SK-N-SH treated with all-trans-retinoic acid at 6 μM for 48 hours (cell line): ENCODE measurements around the gene CREBBP.
A peak's percentile ranks its signal among the peaks of the same experiment; 100 is the strongest.

ENCODE experiments used
- ATAC-seq: fragments of 200-7000 bp; cut with Tn5 transposase; 3 replicates; pipeline ENCODE4 v1.9.1; 2020; ENCODE audit warnings: mild to moderate bottlenecking, moderate library complexity
- ARNTL ChIP-seq: fragments of 450-650 bp; formaldehyde crosslinking; IDR thresholded peaks from 2 replicates; pipeline ENCODE4 v1.5.0; 2020; ENCODE audit warnings: low read depth, mild to moderate bottlenecking, moderate library complexity, borderline replicate concordance
- BACH2 ChIP-seq: fragments of 250-450 bp; sonication (Bioruptor Pico); IDR thresholded peaks from 2 replicates; pipeline ENCODE4 v1.9.0; 2021; ENCODE audit warnings: mild to moderate bottlenecking, borderline replicate concordance
- CSDC2 ChIP-seq: fragments of 250-450 bp; sonication (Bioruptor Pico); IDR thresholded peaks from 2 replicates; pipeline ENCODE4 v1.5.0; 2020; ENCODE audit warnings: mild to moderate bottlenecking, moderate library complexity
- ESRRG ChIP-seq: fragments of 250-450 bp; sonication (Bioruptor Pico); IDR thresholded peaks from 2 replicates; pipeline ENCODE4 v1.6.1; 2021; ENCODE audit warnings: mild to moderate bottlenecking
- GLIS3 ChIP-seq: fragments of 250-450 bp; sonication (Bioruptor Pico); IDR thresholded peaks from 2 replicates; pipeline ENCODE4 v1.5.0; 2020; ENCODE audit warnings: mild to moderate bottlenecking, moderate library complexity
- OSR1 ChIP-seq: fragments of 250-450 bp; sonication (Bioruptor Pico); IDR thresholded peaks from 2 replicates; pipeline ENCODE4 v1.8.0; 2022; ENCODE audit warnings: moderate library complexity, mild to moderate bottlenecking, inconsistent platforms
- PATZ1 ChIP-seq: fragments of 250-450 bp; sonication (Bioruptor Pico); IDR thresholded peaks from 2 replicates; pipeline ENCODE4 v1.8.0; 2020; ENCODE audit warnings: mild to moderate bottlenecking, moderate library complexity, borderline replicate concordance
- POU6F1 ChIP-seq: fragments of 250-450 bp; sonication (Bioruptor Pico); IDR thresholded peaks from 2 replicates; pipeline ENCODE4 v1.8.0; 2021; ENCODE audit warnings: low read depth, mild to moderate bottlenecking, moderate library complexity, borderline replicate concordance
- SNAI2 ChIP-seq: fragments of 250-450 bp; sonication (Bioruptor Pico); IDR thresholded peaks from 2 replicates; pipeline ENCODE4 v1.5.0; 2020; ENCODE audit warnings: mild to moderate bottlenecking, moderate library complexity
- TCF4 ChIP-seq: fragments of 250-450 bp; sonication (Bioruptor Pico); IDR thresholded peaks from 2 replicates; pipeline ENCODE4 v1.8.0; 2021; ENCODE audit warnings: mild to moderate bottlenecking, moderate library complexity, borderline replicate concordance
- TOX ChIP-seq: fragments of 250-450 bp; sonication (Bioruptor Pico); IDR thresholded peaks from 2 replicates; pipeline ENCODE4 v1.8.0; 2021; ENCODE audit warnings: mild to moderate bottlenecking, moderate library complexity, borderline replicate concordance
- ZC3H10 ChIP-seq: fragments of 250-450 bp; sonication (Bioruptor Pico); IDR thresholded peaks from 2 replicates; pipeline ENCODE4 v1.5.1; 2021; ENCODE audit warnings: mild to moderate bottlenecking, moderate library complexity
- ZFP3 ChIP-seq: fragments of 250-450 bp; sonication (Bioruptor Pico); IDR thresholded peaks from 2 replicates; pipeline ENCODE4 v1.5.0; 2020; ENCODE audit warnings: mild to moderate bottlenecking, moderate library complexity
- ZFP30 ChIP-seq: fragments of 450-650 bp; formaldehyde crosslinking; IDR thresholded peaks from 2 replicates; pipeline ENCODE4 v1.5.0; 2022; ENCODE audit warnings: mild to moderate bottlenecking, moderate library complexity
- ZNF565 ChIP-seq: fragments of 450-650 bp; formaldehyde crosslinking; conservative IDR thresholded peaks from 2 replicates; pipeline ENCODE4 v1.5.0; 2020; ENCODE audit warnings: low read depth, mild to moderate bottlenecking, moderate library complexity
- ZNF8 ChIP-seq: fragments of 450-650 bp; formaldehyde crosslinking; IDR thresholded peaks from 2 replicates; pipeline ENCODE4 v1.5.0; 2020; ENCODE audit warnings: mild to moderate bottlenecking, moderate library complexity
- TF ChIP-seq, protein P1 (sequence below): fragments of 250-450 bp; sonication (Bioruptor Pico); IDR thresholded peaks from 2 replicates; pipeline ENCODE4 v1.5.0; 2020; ENCODE audit warnings: mild to moderate bottlenecking, moderate library complexity
- TF ChIP-seq, protein P2 (sequence below): fragments of 250-450 bp; sonication (Bioruptor Pico); IDR thresholded peaks from 2 replicates; pipeline ENCODE4 v1.5.1; 2020; ENCODE audit warnings: low read depth, mild to moderate bottlenecking, moderate library complexity

CREBBP gene

DNA sequence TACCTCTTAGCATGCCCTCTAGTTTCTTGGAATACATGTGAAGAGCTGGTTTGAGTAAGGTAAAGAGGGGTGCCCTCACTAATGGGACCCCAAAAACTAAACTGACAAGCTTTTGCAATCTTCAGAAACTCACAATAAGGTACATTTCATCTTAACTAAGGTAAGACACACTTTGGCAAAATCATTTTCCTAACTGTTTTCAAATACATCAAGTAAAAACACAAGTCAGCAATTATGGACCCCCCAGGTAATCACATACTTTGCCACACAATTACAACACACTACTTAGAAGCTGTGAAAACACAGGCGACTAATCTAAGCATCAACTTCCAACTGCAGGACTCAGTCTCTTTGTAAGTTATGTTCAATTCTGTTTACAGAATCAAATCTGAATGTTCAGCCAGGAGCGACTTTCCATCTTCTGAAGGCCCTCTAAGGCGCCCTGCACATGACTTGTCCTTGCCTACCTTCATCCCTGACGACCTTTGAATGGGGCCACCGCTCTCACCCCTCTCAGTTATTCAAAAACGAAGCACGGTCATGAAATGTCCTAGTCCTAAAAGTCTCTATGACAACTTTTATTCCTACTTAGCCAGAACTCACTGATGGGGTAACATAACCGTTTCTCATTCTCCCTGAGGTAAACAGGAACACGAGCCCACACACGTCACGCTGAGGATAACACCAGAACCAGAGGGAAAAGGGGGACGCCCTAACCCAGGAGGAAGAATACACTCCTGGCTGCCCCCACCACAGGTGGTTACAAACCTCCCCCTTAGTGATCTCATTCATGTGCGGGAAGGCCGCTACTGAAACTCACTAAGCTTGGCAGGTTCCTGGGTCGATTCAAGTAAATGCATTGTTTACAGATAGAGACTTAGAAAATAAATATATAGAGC lies 5.5 kb downstream of the CREBBP start:
- ATAC-seq, result no peak
- TF ChIP-seq BACH2 (CRISPR knock-in tag) (no peak), ARNTL (no peak), ZFP30 (CRISPR knock-in tag) (no peak), ZNF8 (CRISPR knock-in tag) (no peak), GLIS3 (no peak), ZNF565 (CRISPR knock-in tag) (no peak), ESRRG (CRISPR knock-in tag) (no peak), OSR1 (CRISPR knock-in tag) (no peak)
- TF ChIP-seq, protein P1, sequence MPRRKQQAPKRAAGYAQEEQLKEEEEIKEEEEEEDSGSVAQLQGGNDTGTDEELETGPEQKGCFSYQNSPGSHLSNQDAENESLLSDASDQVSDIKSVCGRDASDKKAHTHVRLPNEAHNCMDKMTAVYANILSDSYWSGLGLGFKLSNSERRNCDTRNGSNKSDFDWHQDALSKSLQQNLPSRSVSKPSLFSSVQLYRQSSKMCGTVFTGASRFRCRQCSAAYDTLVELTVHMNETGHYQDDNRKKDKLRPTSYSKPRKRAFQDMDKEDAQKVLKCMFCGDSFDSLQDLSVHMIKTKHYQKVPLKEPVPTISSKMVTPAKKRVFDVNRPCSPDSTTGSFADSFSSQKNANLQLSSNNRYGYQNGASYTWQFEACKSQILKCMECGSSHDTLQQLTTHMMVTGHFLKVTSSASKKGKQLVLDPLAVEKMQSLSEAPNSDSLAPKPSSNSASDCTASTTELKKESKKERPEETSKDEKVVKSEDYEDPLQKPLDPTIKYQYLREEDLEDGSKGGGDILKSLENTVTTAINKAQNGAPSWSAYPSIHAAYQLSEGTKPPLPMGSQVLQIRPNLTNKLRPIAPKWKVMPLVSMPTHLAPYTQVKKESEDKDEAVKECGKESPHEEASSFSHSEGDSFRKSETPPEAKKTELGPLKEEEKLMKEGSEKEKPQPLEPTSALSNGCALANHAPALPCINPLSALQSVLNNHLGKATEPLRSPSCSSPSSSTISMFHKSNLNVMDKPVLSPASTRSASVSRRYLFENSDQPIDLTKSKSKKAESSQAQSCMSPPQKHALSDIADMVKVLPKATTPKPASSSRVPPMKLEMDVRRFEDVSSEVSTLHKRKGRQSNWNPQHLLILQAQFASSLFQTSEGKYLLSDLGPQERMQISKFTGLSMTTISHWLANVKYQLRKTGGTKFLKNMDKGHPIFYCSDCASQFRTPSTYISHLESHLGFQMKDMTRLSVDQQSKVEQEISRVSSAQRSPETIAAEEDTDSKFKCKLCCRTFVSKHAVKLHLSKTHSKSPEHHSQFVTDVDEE (CRISPR knock-in tag), result no peak

- TF ChIP-seq OSR1 (CRISPR knock-in tag) (no peak), GLIS3 (no peak), ZFP30 (CRISPR knock-in tag) (no peak), ESRRG (CRISPR knock-in tag) (no peak), PATZ1 (CRISPR knock-in tag) (no peak), SNAI2 (CRISPR knock-in tag) (no peak), POU6F1 (CRISPR knock-in tag) (no peak), BACH2 (CRISPR knock-in tag) (no peak), TCF4 (CRISPR knock-in tag) (no peak), ARNTL (no peak), ZFP3 (CRISPR knock-in tag) (no peak), TOX (CRISPR knock-in tag) (no peak), CSDC2 (CRISPR knock-in tag) (no peak)
- no peak for ATAC-seq
Observed at GRCh38 chr16:3874242-3874641, 6.3 kb downstream of the CREBBP start.

DNA sequence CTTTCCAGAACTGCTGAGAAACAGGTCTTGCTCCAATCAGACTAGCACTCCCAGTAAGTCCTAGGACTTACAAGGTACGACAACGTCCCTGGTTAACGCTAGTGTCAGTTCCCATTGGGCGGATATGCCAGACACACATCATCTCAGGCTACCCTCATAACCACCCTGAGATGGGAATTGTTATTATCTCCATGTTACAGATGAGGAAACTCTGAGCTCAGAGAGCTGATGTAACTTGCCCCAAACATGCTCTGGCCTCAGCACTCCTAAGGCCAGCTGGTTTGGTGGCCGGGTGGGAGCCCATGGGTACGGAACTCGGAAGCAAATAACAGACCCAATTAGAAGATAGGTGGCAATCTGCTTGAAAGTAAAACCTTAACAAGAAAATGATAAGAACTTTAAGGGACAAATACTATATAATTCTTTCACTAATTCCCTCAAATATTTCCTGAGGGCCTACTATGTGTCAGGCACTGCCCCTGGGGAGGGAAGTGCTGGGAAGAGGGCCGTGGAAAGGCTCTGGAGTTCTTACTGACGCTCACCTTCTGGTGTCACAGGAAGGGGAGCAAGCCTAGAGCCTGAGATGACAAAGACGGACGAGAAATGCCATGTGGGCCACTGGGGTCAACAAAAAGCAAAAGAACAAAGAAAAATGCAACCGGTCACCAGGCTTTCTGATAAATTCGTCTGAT lies 6.9 kb downstream of the CREBBP start:
- ATAC-seq, result no peak
- no peak for TF ChIP-seq TCF4 (CRISPR knock-in tag)
- TF ChIP-seq ZFP30 (CRISPR knock-in tag), result no peak
- no peak for TF ChIP-seq ZC3H10 (CRISPR knock-in tag)
- TF ChIP-seq ZNF565 (CRISPR knock-in tag), result no peak
- TF ChIP-seq CSDC2 (CRISPR knock-in tag), result no peak

GRCh38 chr16:3872216-3872895 lies 8.2 kb downstream of the CREBBP start:
- TF ChIP-seq, protein P2, sequence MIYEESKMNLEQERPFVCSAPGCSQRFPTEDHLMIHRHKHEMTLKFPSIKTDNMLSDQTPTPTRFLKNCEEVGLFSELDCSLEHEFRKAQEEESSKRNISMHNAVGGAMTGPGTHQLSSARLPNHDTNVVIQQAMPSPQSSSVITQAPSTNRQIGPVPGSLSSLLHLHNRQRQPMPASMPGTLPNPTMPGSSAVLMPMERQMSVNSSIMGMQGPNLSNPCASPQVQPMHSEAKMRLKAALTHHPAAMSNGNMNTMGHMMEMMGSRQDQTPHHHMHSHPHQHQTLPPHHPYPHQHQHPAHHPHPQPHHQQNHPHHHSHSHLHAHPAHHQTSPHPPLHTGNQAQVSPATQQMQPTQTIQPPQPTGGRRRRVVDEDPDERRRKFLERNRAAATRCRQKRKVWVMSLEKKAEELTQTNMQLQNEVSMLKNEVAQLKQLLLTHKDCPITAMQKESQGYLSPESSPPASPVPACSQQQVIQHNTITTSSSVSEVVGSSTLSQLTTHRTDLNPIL, result no peak
- TF ChIP-seq ZC3H10 (CRISPR knock-in tag) (no peak), TOX (CRISPR knock-in tag) (no peak), TCF4 (CRISPR knock-in tag) (no peak), POU6F1 (CRISPR knock-in tag) (no peak), GLIS3 (no peak)
- TF ChIP-seq, all 23 proteins: peak for 0
- ATAC-seq, result peak; percentile 17; the same call in 2 of the 3 replicates
